WTC11 (cell line): ENCODE measurements around the gene LDLRAD4. TPM values are rescaled to one million over a fixed set of nuclear protein-coding genes. Genes with fewer than 3 reads are reported as not detected.

ENCODE experiments used
- ATAC-seq: fragments of 200-7000 bp; cut with Tn5 transposase; 2 replicates; pipeline ENCODE4 v1.10.0; 2021; ENCODE audit warnings: mild to moderate bottlenecking, moderate library complexity
- CTCF ChIA-PET: fragments of 300-600 bp; sonication (Branson Sonifier 250); formaldehyde crosslinking; loops from one replicate; lab custom pipeline; 2021; ENCODE audit warnings: antibody characterized with exemption; lab: Charles Lee
- POLR2A ChIA-PET: fragments of 350-600 bp; sonication (Branson Sonifier 250); formaldehyde crosslinking; loops from one replicate; lab custom pipeline; 2021; ENCODE audit warnings: antibody characterized with exemption; lab: Charles Lee
- DNase-seq: peaks from one replicate; pipeline ENCODE4 v3.0.0; 2021; ENCODE audit warnings: low spot score
- H3K27ac Mint-ChIP-seq: 2 replicates; pipeline ENCODE4 v1.8.0; 2021; ENCODE audit warnings: mixed read lengths
- H3K27me3 Mint-ChIP-seq: 2 replicates; pipeline ENCODE4 v1.8.0; 2021; ENCODE audit warnings: low read depth, mild to moderate bottlenecking, moderate library complexity, mixed read lengths
- H3K36me3 Mint-ChIP-seq: 2 replicates; pipeline ENCODE4 v1.8.0; 2021; ENCODE audit warnings: mixed read lengths
- H3K4me1 Mint-ChIP-seq: 2 replicates; pipeline ENCODE4 v1.8.0; 2022; ENCODE audit warnings: mixed read lengths
- H3K4me3 Mint-ChIP-seq: 2 replicates; pipeline ENCODE4 v1.8.0; 2021; ENCODE audit warnings: mild to moderate bottlenecking, moderate library complexity, mixed read lengths
- H3K9me3 Mint-ChIP-seq: 2 replicates; pipeline ENCODE4 v1.8.0; 2021; ENCODE audit warnings: mixed read lengths
- ATF3 ChIP-seq: sonication (generic); formaldehyde crosslinking; conservative IDR thresholded peaks from 2 replicates; pipeline ENCODE4 v1.8.1; 2022; ENCODE audit warnings: mild to moderate bottlenecking, missing genetic modification reagents
- ATF6 ChIP-seq: sonication (generic); formaldehyde crosslinking; IDR thresholded peaks from 2 replicates; pipeline ENCODE4 v1.8.1; 2023; ENCODE audit warnings: mild to moderate bottlenecking, missing genetic modification reagents
- CBFB ChIP-seq: sonication (generic); formaldehyde crosslinking; IDR thresholded peaks from 2 replicates; pipeline ENCODE4 v1.8.1; 2022; ENCODE audit warnings: mild to moderate bottlenecking, low read depth, missing genetic modification reagents
- CDX4 ChIP-seq: fragments of 250-450 bp; sonication (Bioruptor Pico); IDR thresholded peaks from 2 replicates; pipeline ENCODE4 v1.9.0; 2021; ENCODE audit warnings: moderate library complexity, mild to moderate bottlenecking, inconsistent platforms, borderline replicate concordance
- EMX1 ChIP-seq: fragments of 250-450 bp; sonication (Bioruptor Pico); IDR thresholded peaks from 2 replicates; pipeline ENCODE4 v1.8.0; 2021; ENCODE audit warnings: mild to moderate bottlenecking
- ETV6 ChIP-seq: sonication (generic); formaldehyde crosslinking; IDR thresholded peaks from 2 replicates; pipeline ENCODE4 v1.8.1; 2022; ENCODE audit warnings: mild to moderate bottlenecking, missing genetic modification reagents
- HMGA2 ChIP-seq: fragments of 250-450 bp; sonication (Bioruptor Pico); IDR thresholded peaks from 2 replicates; pipeline ENCODE4 v1.4.0; 2021; ENCODE audit warnings: mild to moderate bottlenecking, moderate library complexity
- KAT7 ChIP-seq: sonication (generic); formaldehyde crosslinking; IDR thresholded peaks from 2 replicates; pipeline ENCODE4 v1.8.1; 2023; ENCODE audit warnings: missing genetic modification reagents, mild to moderate bottlenecking, borderline replicate concordance
- NFATC4 ChIP-seq: fragments of 250-450 bp; sonication (Bioruptor Pico); IDR thresholded peaks from 2 replicates; pipeline ENCODE4 v1.9.0; 2021; ENCODE audit warnings: mild to moderate bottlenecking
- NFE2L1 ChIP-seq: sonication (generic); formaldehyde crosslinking; IDR thresholded peaks from 2 replicates; pipeline ENCODE4 v1.8.1; 2023; ENCODE audit warnings: missing genetic modification reagents
- NFYB ChIP-seq: sonication (generic); formaldehyde crosslinking; conservative IDR thresholded peaks from 2 replicates; pipeline ENCODE4 v1.8.0; 2022; ENCODE audit warnings: low read depth, missing genetic modification reagents
- SMAD4 ChIP-seq: sonication (generic); formaldehyde crosslinking; IDR thresholded peaks from 2 replicates; pipeline ENCODE4 v1.8.0; 2022; ENCODE audit warnings: mild to moderate bottlenecking, missing genetic modification reagents
- SP1 ChIP-seq: sonication (generic); formaldehyde crosslinking; conservative IDR thresholded peaks from 2 replicates; pipeline ENCODE4 v1.8.1; 2022; ENCODE audit warnings: missing genetic modification reagents
- TP53 ChIP-seq: sonication (generic); formaldehyde crosslinking; IDR thresholded peaks from 2 replicates; pipeline ENCODE4 v1.8.1; 2023; ENCODE audit warnings: mild to moderate bottlenecking, missing genetic modification reagents
- USF1 ChIP-seq: sonication (generic); formaldehyde crosslinking; IDR thresholded peaks from 2 replicates; pipeline ENCODE4 v1.8.0; 2022; ENCODE audit warnings: mild to moderate bottlenecking, missing genetic modification reagents
- ZBTB43 ChIP-seq: sonication (generic); formaldehyde crosslinking; IDR thresholded peaks from 2 replicates; pipeline ENCODE4 v1.8.1; 2023; ENCODE audit warnings: mild to moderate bottlenecking, missing genetic modification reagents
- ZNF138 ChIP-seq: sonication (generic); formaldehyde crosslinking; conservative IDR thresholded peaks from 2 replicates; pipeline ENCODE4 v1.8.1; 2022; ENCODE audit warnings: mild to moderate bottlenecking, moderate library complexity, missing genetic modification reagents
- ZNF263 ChIP-seq: sonication (generic); formaldehyde crosslinking; IDR thresholded peaks from 2 replicates; pipeline ENCODE4 v1.8.1; 2022; ENCODE audit warnings: low read depth, mild to moderate bottlenecking, moderate library complexity, missing genetic modification reagents
- ZNF396 ChIP-seq: fragments of 250-450 bp; sonication (Bioruptor Pico); IDR thresholded peaks from 2 replicates; pipeline ENCODE4 v1.8.0; 2021; ENCODE audit warnings: mild to moderate bottlenecking, moderate library complexity, borderline replicate concordance
- ZNF512 ChIP-seq: sonication (generic); formaldehyde crosslinking; IDR thresholded peaks from 2 replicates; pipeline ENCODE4 v1.8.1; 2022; ENCODE audit warnings: missing genetic modification reagents, borderline replicate concordance
- total RNA-seq: library from RNA; stranded (reverse); gene quantifications from 3 replicates; pipeline ENCODE4 v1.2.3, GENCODE V29; 2021

Gene LDLRAD4
- total RNA-seq, 1 experiment from 2014 or later: 6.2 TPM

GRCh38 chr18:13649397-13650390 is 431.1 kb downstream of the LDLRAD4 start (continued):
- TF ChIP-seq ATF6: no peak
- TF ChIP-seq ZNF263 (CRISPR knock-in tag): no peak
- no peak for TF ChIP-seq HMGA2 (CRISPR knock-in tag)
- TF ChIP-seq ETV6 (CRISPR knock-in tag): no peak
- TF ChIP-seq ZBTB43: no peak
- no peak for TF ChIP-seq CDX4 (CRISPR knock-in tag)
- no peak for TF ChIP-seq NFYB
- no peak for TF ChIP-seq ZNF396 (CRISPR knock-in tag)
- TF ChIP-seq ZNF512 (CRISPR knock-in tag): no peak
- no peak for TF ChIP-seq EMX1 (CRISPR knock-in tag)
- TF ChIP-seq SMAD4 (CRISPR knock-in tag): no peak
- no peak for TF ChIP-seq NFATC4
- no peak for TF ChIP-seq KAT7 (CRISPR knock-in tag)
- no peak for TF ChIP-seq ATF3 (CRISPR knock-in tag)
- TF ChIP-seq ZNF138 (CRISPR knock-in tag): no peak

- POLR2A ChIA-PET: no interaction called here
Measured at GRCh38 chr18:13653746-13654433, 435.3 kb downstream of the LDLRAD4 start.

More at GRCh38 chr18:13653746-13654433, 435.3 kb downstream of the LDLRAD4 start:
- no peak for TF ChIP-seq USF1
- TF ChIP-seq CBFB (CRISPR knock-in tag): no peak
- TF ChIP-seq NFE2L1 (CRISPR knock-in tag): no peak
- TF ChIP-seq SP1 (CRISPR knock-in tag): no peak
- TF ChIP-seq TP53 (CRISPR knock-in tag): no peak
- H3K4me1 Mint-ChIP-seq: peaks cover 18% of the 10 kb centered on the region
- CTCF ChIA-PET: interaction anchor here (0.6 to 0.9 kb wide), 3 partner anchors 17 to 166 kb away, joined by 3 read pairs; no protein-coding TSS in a partner anchor
- H3K4me3 Mint-ChIP-seq: no peak overlapping the region
- DNase-seq: no peak
- H3K27me3 Mint-ChIP-seq: no peaks in the 10 kb centered on the region
- ATAC-seq: peak; percentile 61
- H3K36me3 Mint-ChIP-seq: no peaks in the 10 kb centered on the region
- H3K9me3 Mint-ChIP-seq: no peaks in the 10 kb centered on the region
- no peak overlapping the region for H3K27ac Mint-ChIP-seq
